Psoas muscle (tissue), 8 donors: ENCODE data around the gene TSSC4. TPM values are rescaled to one million over a fixed set of nuclear protein-coding genes. Genes with fewer than 3 reads are reported as not detected.

Experiments
- ATAC-seq, 4 donors: fragments of 200-7000 bp; cut with Tn5 transposase; one replicate each; pipeline ENCODE4 v1.9.1; 2020; ENCODE audit warnings: moderate library complexity in 3 of 4, mild to moderate bottlenecking in 2 of 4
- DNase-seq, 2 donors: peaks; one replicate each; pipeline ENCODE4 v3.0.0-alpha.2; 2020
- H3K27ac ChIP-seq: fragments of 200-600 bp; one replicate; pipeline ENCODE4 v1.8.0; 2022
- H3K27me3 ChIP-seq, 3 donors: fragments of 200-600 bp in 1 of 3; one replicate each; pipeline versions ENCODE4 v1.6.1 to v1.8.0; 2013 to 2022; ENCODE audit warnings: low read length in 2 of 3, mild to moderate bottlenecking in 2 of 3, moderate library complexity in 1 of 3; ENCODE audit not compliant: insufficient read depth in 3 of 3
- H3K36me3 ChIP-seq, 2 donors: fragments of 200-600 bp in 1 of 2; one replicate each; pipeline versions ENCODE4 v1.6.1 to v1.8.0; 2013 to 2022; ENCODE audit warnings: low read depth in 1 of 2, mild to moderate bottlenecking in 1 of 2, moderate library complexity in 1 of 2; ENCODE audit not compliant: insufficient read depth in 1 of 2
- H3K4me1 ChIP-seq: fragments of 200-600 bp; one replicate; pipeline ENCODE4 v1.8.0; 2022
- H3K4me3 ChIP-seq: fragments of 200-600 bp; one replicate; pipeline ENCODE4 v1.8.0; 2022; ENCODE audit warnings: mild to moderate bottlenecking
- H3K9me3 ChIP-seq: fragments of 200-600 bp; one replicate; pipeline ENCODE4 v1.8.0; 2022
- CTCF ChIP-seq: fragments of 200-600 bp; IDR thresholded peaks from one replicate; pipeline ENCODE4 v1.8.0; 2022; ENCODE audit warnings: antibody characterized with exemption
- WGBS, 3 donors: extraction: QIAGEN DNeasy Blood & Tissue Kit; methylation state at CpG; one replicate each; pipeline versions ENCODE4 v1.1.6 to v1.1.7; 2013; 5-methylcytosine and 5-hydroxymethylcytosine counted together
- intact Hi-C, 2 donors: fragments of 100-400 bp; cut with DNase I; formaldehyde crosslinking; loops; one replicate each; pipeline versions ENCODE4 v1.11.0 to v1.14.2; 2022
- polyA plus RNA-seq, 3 donors: library from polyadenylated mRNA; stranded (reverse); fragments of 200-250 nt; gene quantifications; one replicate each; pipeline ENCODE4 v1.2.3, GENCODE V29; 2013
- total RNA-seq, 4 donors: library from RNA; stranded (reverse); fragmentation: NEBNext Ultra II Directional in 2 of 4; extraction: Animal tissue kit (Norgen Biotek cat#: 25700) in 2 of 4; gene quantifications; one replicate each; pipeline versions ENCODE4 v1.2.1 to v1.2.4, GENCODE V29; 2021 to 2023
- donor health status: healthy with polysubstance abuse.
- donor health status: DM: no; HTN: no; CAD: no; lungs with moderate emphysema.
- donor health status: Bipolar disorder and iron deficiency.
- donor health status: healthy.
- donor health status: DM: yes; HTN: yes; CAD: no.
- donor health status: DM: no; HTN: no; CAD: no.
- donor health status: DM: no; HTN: no; CAD: no.
- donor health status: DM: yes; HTN: yes; CAD: no.

The TSSC4 gene
- total and polyA plus RNA-seq, 7 donors, result 43.4 to 114 (median 65.5) TPM

GRCh38 chr11:2427721-2428321 is 27.3 kb downstream of the TSSC4 start:
- Histone ChIP-seq H3K9me3 (no peaks in the 10 kb centered on the region), H3K36me3 (no peaks in the 10 kb centered on the region), H3K27me3 (peaks cover 0 to 2% (median 1%) of the 10 kb centered on the region in 3 donors), H3K4me1 (no peaks in the 10 kb centered on the region), H3K27ac (no peak overlapping the region), H3K4me3 (no peak overlapping the region)
- no peak for TF ChIP-seq CTCF
- intact Hi-C loops, result loop anchor here (1.0 to 10.0 kb wide), 4 partner anchors 103 to 467 kb away; no protein-coding TSS in a partner anchor
- peak in 1 of 4 donors; percentile 8 for ATAC-seq
- WGBS, 3 donors, result 66 to 73% (median 69%) methylated on average over 12 of the region's 12 CpGs
- DNase-seq, result no peak

DNA sequence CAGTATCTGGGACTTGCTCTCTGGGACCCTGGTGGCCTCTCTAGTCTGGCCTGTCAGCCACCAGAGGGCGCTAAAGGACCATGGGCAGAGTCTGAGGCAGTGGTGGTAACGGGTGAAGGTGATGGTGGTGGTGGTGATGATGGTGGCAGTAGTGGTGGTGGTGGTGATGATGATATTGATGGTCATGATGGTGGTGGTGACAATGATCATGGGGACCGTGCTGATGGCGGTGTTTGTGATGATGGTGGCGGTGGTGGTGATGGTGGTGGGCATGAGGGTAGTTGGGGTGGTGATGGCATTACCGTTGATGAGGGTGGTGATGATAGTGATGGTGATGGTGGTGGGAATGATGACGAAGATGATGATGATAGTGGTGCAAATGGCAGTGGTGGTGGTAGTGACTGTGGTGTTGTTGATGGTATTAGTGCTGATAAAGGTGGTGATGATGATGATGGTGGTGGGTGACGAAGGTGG is 27.8 kb downstream of the TSSC4 start:
- Histone ChIP-seq H3K9me3 (no peaks in the 10 kb centered on the region), H3K27me3 (peaks cover 0 to 2% (median 0%) of the 10 kb centered on the region in 3 donors), H3K27ac (no peak overlapping the region), H3K4me3 (no peak overlapping the region), H3K36me3 (no peaks in the 10 kb centered on the region), H3K4me1 (no peaks in the 10 kb centered on the region)
- intact Hi-C loops, result loop anchor here (1.0 to 10.0 kb wide), 4 partner anchors 102 to 466 kb away; no protein-coding TSS in a partner anchor
- peak; percentile 65 for TF ChIP-seq CTCF
- peak; percentile 66 to 83 for DNase-seq
- 51 to 63% (median 55%) methylated on average over 8 of the region's 8 CpGs for WGBS, 3 donors
- peak; percentile 69 to 77 (median 72) for ATAC-seq

DNA sequence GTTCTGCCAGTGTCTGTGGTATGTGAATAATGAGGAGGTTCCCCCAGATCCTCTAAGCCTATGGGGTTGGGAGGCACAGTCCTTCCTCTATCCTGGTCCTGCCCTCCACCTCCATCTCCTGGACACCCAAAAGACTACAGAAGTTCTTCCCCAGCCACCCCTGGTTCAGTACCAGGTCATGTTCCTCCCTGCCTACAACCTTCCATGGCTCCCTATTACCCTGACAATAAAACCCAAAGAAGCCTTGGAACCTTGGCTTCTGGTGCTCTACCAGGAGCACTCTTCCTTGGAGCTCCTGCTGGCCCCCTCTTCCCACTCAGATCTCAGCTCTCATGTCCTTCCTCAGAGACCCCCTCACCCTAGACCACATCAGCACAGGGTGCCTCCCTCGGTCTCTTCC is 30.8 kb downstream of the TSSC4 start:
- no peaks in the 10 kb centered on the region for H3K36me3 ChIP-seq
- no peak for TF ChIP-seq CTCF
- no peaks in the 10 kb centered on the region for H3K4me1 ChIP-seq
- DNase-seq (peak in 1 of 2 donors; percentile 8), ATAC-seq (no peak)
- no peak overlapping the region for H3K27ac ChIP-seq
- H3K4me3 ChIP-seq, result no peak overlapping the region
- intact Hi-C loops, result loop anchor here in 1 of 2 donors (5.0 kb wide), 1 partner anchor 91 kb away; no protein-coding TSS in a partner anchor
- 60 to 79% (median 78%) methylated on average over 1 of the region's 1 CpG for WGBS, 3 donors
- no peaks in the 10 kb centered on the region for H3K9me3 ChIP-seq
- peaks cover 0 to 5% (median 3%) of the 10 kb centered on the region in 3 donors for H3K27me3 ChIP-seq

DNA sequence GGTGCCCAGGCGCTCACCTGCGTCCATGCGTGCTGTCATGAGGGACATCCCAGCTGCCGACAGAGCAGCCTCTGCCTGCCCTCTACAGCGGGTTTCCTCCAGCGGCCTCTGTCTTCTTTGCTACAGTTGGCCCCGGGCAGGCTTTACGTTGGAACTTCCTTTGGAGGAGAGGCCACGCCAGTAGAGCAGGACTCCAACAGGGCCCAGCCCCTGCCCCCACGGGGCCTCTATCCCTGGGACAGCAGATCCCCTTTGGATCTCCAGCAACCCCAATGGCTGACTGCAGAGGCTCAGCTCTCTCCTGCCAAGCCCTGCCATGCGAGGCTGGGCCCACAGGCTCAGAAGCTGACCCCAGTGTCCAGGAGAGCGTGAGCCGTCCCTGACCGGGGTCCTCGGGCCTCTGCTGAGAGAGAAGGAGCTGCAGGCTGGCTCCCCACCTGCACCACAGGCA is 31.6 kb downstream of the TSSC4 start:
- no peak for TF ChIP-seq CTCF
- ATAC-seq (no peak), DNase-seq (peak in 1 of 2 donors; percentile 42)
- Histone ChIP-seq H3K9me3 (no peaks in the 10 kb centered on the region), H3K27me3 (peaks cover 0 to 12% (median 3%) of the 10 kb centered on the region in 3 donors), H3K27ac (no peak overlapping the region), H3K4me3 (no peak overlapping the region), H3K4me1 (no peaks in the 10 kb centered on the region), H3K36me3 (no peaks in the 10 kb centered on the region)
- 68 to 69% (median 68%) methylated on average over 13 to 15 of the region's 15 CpGs for WGBS, 3 donors
- intact Hi-C loops, result loop anchor here in 1 of 2 donors (5.0 kb wide), 1 partner anchor 90 kb away; no protein-coding TSS in a partner anchor
